HEK293 (cell line): ENCODE measurements around the gene DNER.

Experiments
- CTCF ChIP-seq: fragments of 450-650 bp; formaldehyde crosslinking; IDR thresholded peaks from 2 replicates; pipeline ENCODE4 v1.5.1; 2016; ENCODE audit warnings: missing biosample characterization, missing genetic modification characterization
- PRDM10 ChIP-seq: fragments of 450-650 bp; formaldehyde crosslinking; IDR thresholded peaks from 2 replicates; pipeline ENCODE4 v1.5.1; 2016; ENCODE audit warnings: missing biosample characterization, missing genetic modification characterization
- SETDB1 ChIP-seq: IDR thresholded peaks from one replicate; pipeline ENCODE4 v1.6.1; 2017; ENCODE audit warnings: mild to moderate bottlenecking, low read length, moderate library complexity, mixed read lengths; ENCODE audit not compliant: insufficient read length
- YY1 ChIP-seq: fragments of 450-650 bp; formaldehyde crosslinking; IDR thresholded peaks from 2 replicates; pipeline ENCODE4 v1.5.1; 2018; ENCODE audit warnings: missing biosample characterization, missing genetic modification characterization
- ZBTB20 ChIP-seq: fragments of 450-650 bp; formaldehyde crosslinking; IDR thresholded peaks from 2 replicates; pipeline ENCODE4 v1.5.1; 2016; ENCODE audit warnings: missing biosample characterization, missing genetic modification characterization
- ZFP3 ChIP-seq: fragments of 450-650 bp; formaldehyde crosslinking; IDR thresholded peaks from 2 replicates; pipeline ENCODE4 v1.5.1; 2016; ENCODE audit warnings: low read depth, missing biosample characterization, missing genetic modification characterization
- ZNF114 ChIP-seq: fragments of 450-650 bp; formaldehyde crosslinking; IDR thresholded peaks from 2 replicates; pipeline ENCODE4 v1.5.0; 2017; ENCODE audit warnings: missing biosample characterization, missing genetic modification characterization

- no peak for TF ChIP-seq SETDB1
- no peak for TF ChIP-seq CTCF (tag by site-specific recombination)
- no peak for TF ChIP-seq YY1 (tag by site-specific recombination)
- TF ChIP-seq ZBTB20 (tag by site-specific recombination), result no peak
- no peak for TF ChIP-seq ZFP3 (tag by site-specific recombination)
- TF ChIP-seq ZNF114 (tag by site-specific recombination), result no peak
- TF ChIP-seq PRDM10 (tag by site-specific recombination), result no peak
Measured at GRCh38 chr2:229417176-229417575, 297.2 kb downstream of the DNER start.
